Fibroblast of pulmonary artery (primary cell): ENCODE data around the gene HNRNPM.

ENCODE experiments used
- DNase-seq: peaks from one replicate; pipeline ENCODE4 v3.0.0-alpha.2; 2010; ENCODE audit warnings: low read depth
- H3K4me3 ChIP-seq: replicated peaks from 2 replicates; pipeline ENCODE4 v1.5.1; 2011; ENCODE audit warnings: low read depth, mild to moderate bottlenecking, control low read depth, low read length, moderate library complexity
- CTCF ChIP-seq: IDR thresholded peaks from 2 replicates; pipeline ENCODE4 v1.5.1; 2011; ENCODE audit warnings: mild to moderate bottlenecking, control low read depth, low read length, inconsistent platforms; ENCODE audit errors: missing control alignments

HNRNPM gene

GRCh38 chr19:8517551-8518442, 73.0 kb downstream of the HNRNPM start:
- no peak for TF ChIP-seq CTCF
- DNase-seq = peak; percentile 81
- H3K4me3 ChIP-seq = no peak overlapping the region

- no peak for TF ChIP-seq CTCF
- no peak overlapping the region for H3K4me3 ChIP-seq
- no peak for DNase-seq
Measured at GRCh38 chr19:8518536-8518935, 73.8 kb downstream of the HNRNPM start.

- H3K4me3 ChIP-seq = no peak overlapping the region
- no peak for DNase-seq
- no peak for TF ChIP-seq CTCF
Measured at GRCh38 chr19:8519388-8519787, 74.6 kb downstream of the HNRNPM start.

GRCh38 chr19:8525401-8525684, 80.6 kb downstream of the HNRNPM start:
- no peak for DNase-seq
- H3K4me3 ChIP-seq = peak overlapping the region; percentile 61
- peak; percentile 13 for TF ChIP-seq CTCF

GRCh38 chr19:8526345-8527091, 81.7 kb downstream of the HNRNPM start:
- no peak for TF ChIP-seq CTCF
- DNase-seq = peak; percentile 93
- H3K4me3 ChIP-seq = peak overlapping the region; percentile 81

- H3K4me3 ChIP-seq = no peak overlapping the region
- no peak for TF ChIP-seq CTCF
- no peak for DNase-seq
Measured at GRCh38 chr19:8528500-8528899, 83.7 kb downstream of the HNRNPM start.
